ENCODE data around the gene MAPKAPK3.
A peak's percentile ranks its signal among the peaks of the same experiment; 100 is the strongest.

The MAPKAPK3 gene

DNA sequence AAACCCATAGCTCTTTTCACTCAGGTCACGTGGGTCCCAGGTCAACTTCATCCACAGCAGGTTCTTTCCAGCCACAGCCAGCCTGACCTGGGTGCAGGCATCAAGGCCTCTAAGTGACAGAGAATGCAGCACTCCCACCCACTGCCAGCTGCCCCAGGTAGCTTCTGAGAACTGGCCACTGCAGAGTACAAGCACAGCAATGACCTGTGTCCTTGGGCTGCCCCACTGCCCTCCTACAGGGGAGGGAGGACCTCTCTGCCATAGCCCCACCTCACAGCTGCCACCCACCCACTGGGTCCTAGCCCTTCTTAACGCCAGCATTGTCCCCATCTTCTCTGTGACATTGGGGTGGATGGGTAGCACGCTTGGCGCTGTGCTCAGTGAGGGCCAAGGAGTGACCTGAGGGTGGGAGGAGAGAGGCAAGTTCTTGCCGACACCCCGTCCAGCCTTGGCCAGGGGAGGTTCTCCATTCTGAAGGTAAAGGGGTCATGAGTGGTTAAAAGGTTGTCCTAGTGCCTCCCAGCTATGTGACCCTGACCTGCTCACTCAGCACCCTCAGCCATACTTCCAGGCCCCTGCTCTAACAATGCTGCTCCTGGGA, 17.7 kb upstream of the MAPKAPK3 start:
- no peak for DNase-seq (ENCODE audit: low read depth)
- TF ChIP-seq, protein P1, sequence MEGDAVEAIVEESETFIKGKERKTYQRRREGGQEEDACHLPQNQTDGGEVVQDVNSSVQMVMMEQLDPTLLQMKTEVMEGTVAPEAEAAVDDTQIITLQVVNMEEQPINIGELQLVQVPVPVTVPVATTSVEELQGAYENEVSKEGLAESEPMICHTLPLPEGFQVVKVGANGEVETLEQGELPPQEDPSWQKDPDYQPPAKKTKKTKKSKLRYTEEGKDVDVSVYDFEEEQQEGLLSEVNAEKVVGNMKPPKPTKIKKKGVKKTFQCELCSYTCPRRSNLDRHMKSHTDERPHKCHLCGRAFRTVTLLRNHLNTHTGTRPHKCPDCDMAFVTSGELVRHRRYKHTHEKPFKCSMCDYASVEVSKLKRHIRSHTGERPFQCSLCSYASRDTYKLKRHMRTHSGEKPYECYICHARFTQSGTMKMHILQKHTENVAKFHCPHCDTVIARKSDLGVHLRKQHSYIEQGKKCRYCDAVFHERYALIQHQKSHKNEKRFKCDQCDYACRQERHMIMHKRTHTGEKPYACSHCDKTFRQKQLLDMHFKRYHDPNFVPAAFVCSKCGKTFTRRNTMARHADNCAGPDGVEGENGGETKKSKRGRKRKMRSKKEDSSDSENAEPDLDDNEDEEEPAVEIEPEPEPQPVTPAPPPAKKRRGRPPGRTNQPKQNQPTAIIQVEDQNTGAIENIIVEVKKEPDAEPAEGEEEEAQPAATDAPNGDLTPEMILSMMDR (conservative IDR thresholded peaks at IDR 0.05; ENCODE audit: control insufficient read depth, insufficient read depth, low read depth, low read length): no peak

DNA sequence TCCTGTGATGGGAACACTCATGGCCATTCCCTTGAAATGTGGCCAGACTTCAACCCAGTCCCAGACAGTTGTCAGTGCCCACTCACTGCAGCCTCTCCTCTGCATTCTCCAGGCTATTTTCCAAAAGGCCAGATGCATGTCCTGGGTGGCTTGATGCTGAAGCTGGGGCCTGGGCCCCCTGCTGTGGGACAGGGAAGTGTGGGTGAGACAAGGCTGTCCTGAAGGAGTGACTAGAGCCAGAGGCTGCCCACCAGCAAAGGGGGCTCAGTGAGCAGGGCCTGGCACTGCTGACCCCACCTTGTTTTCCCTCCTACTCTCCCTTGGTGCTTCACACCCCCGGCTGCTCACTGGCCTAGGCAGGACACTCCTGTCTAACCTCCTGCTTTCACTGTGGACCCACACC, 17.2 kb upstream of the MAPKAPK3 start:
- no peak for DNase-seq (ENCODE audit: low read depth)
- no peak overlapping the region for H3K4me3 ChIP-seq (ENCODE audit: control insufficient read depth, low read depth, low read length)
- TF ChIP-seq, protein P1 (conservative IDR thresholded peaks at IDR 0.05; ENCODE audit: control insufficient read depth, insufficient read depth, low read depth, low read length): no peak

More for the DNA sequence above, 17.7 kb upstream of the MAPKAPK3 start:
- no peak overlapping the region for H3K4me3 ChIP-seq (ENCODE audit: control insufficient read depth, low read depth, low read length)

DNA sequence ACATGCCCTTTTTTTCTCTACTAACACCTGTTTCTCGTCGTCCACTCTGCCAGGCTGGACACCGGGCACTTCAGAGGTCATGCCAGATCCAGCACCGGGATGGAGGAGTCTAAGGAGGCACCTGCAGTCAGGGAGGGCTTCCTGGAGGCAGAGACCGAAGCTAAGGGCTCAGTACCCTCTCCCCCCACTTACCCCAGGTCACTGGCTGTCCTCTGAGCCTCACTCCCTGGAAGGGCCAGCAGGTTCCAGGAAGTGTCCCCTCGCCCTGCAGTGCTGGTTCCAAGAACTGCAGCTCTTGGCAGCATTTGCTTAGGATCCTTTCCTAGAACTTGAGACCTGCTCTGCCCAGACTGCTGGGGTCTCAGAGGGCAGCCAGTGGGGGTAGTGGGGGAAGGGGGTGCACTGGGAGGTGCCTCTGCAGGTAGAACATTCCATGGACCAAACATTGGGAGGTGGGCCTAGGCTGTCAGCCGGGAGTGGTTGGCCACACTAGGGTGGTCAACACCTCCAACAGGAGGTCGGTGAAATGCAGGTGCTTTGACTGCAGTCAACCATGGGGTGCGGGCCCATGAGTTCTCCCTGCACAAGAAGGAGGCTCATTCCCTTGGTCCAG, 16.7 kb upstream of the MAPKAPK3 start:
- TF ChIP-seq, protein P1 (conservative IDR thresholded peaks at IDR 0.05; ENCODE audit: control insufficient read depth, insufficient read depth, low read depth, low read length): no peak
- H3K4me3 ChIP-seq (ENCODE audit: control insufficient read depth, low read depth, low read length): no peak overlapping the region
- no peak for DNase-seq (ENCODE audit: low read depth)

DNA sequence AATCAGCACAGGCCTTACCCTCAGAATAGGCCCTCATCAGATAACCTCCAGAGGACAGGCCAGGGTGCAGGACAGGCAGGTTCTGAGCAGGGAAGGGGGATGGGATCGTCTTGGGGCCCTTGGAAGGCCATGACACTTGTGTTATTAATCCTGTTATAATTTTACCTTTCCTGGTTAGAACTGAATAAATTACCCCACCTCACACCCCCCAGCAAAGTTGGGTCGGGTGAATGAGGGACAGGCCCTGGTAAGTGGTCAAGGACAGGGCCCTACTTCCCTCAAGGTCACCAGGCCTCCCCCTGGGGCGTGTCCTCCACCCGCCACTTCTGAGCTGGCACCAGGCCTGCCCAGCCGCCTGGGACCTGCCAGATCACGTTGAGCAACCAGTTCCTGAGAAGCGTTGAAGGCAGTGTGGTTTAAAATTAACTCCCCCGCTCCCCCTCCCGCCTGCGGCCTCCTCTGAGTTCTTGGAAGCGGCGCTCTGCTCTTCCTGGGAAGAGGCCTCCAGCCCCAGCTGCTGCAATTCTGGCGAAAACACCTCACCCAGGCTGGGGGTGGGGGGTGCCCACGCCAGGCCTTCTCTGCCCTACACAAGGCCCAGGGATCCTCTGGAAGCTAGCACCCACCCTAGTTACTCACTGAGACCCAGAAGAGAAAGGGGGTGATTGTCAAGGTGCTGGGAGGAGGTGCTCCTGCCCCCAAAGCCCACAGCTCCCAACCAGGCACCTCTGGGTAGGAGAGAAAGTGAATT, 15.9 kb upstream of the MAPKAPK3 start:
- TF ChIP-seq, protein P1 (conservative IDR thresholded peaks at IDR 0.05; ENCODE audit: control insufficient read depth, insufficient read depth, low read depth, low read length): no peak
- H3K4me3 ChIP-seq (ENCODE audit: control insufficient read depth, low read depth, low read length): no peak overlapping the region
- peak; percentile 97 for DNase-seq (ENCODE audit: low read depth)

DNA sequence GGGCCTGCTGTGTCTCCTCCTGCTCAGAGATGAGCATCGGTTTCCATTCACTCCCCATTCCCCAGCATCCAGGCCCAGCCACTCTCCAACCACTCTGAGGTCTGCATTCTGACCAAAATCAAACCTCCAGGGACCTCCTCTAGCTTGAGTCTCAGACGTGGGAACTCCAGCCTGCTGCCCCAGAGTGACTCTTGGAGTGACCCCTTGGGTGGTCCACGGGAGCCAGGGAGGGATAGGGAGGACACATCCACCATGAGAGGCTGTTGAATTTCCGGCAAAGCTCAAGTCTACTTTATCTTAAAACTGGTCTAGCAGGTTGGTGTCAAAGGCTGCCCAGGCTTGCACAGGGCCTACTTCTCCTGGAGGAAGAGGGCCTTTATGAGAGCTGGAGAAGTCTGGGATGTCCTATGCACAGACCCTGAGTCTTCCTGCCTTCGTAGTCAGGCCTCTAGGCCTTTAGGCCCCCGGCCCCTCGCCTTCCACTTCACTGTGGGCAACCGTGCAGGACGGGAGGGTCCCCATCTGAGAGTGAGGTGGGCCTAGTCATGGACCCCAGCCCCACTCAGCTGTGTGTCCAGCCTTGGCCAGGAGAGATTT, 14.3 kb upstream of the MAPKAPK3 start:
- TF ChIP-seq, protein P1 (conservative IDR thresholded peaks at IDR 0.05; ENCODE audit: control insufficient read depth, insufficient read depth, low read depth, low read length): no peak
- no peak overlapping the region for H3K4me3 ChIP-seq (ENCODE audit: control insufficient read depth, low read depth, low read length)
- DNase-seq (ENCODE audit: low read depth): no peak

DNA sequence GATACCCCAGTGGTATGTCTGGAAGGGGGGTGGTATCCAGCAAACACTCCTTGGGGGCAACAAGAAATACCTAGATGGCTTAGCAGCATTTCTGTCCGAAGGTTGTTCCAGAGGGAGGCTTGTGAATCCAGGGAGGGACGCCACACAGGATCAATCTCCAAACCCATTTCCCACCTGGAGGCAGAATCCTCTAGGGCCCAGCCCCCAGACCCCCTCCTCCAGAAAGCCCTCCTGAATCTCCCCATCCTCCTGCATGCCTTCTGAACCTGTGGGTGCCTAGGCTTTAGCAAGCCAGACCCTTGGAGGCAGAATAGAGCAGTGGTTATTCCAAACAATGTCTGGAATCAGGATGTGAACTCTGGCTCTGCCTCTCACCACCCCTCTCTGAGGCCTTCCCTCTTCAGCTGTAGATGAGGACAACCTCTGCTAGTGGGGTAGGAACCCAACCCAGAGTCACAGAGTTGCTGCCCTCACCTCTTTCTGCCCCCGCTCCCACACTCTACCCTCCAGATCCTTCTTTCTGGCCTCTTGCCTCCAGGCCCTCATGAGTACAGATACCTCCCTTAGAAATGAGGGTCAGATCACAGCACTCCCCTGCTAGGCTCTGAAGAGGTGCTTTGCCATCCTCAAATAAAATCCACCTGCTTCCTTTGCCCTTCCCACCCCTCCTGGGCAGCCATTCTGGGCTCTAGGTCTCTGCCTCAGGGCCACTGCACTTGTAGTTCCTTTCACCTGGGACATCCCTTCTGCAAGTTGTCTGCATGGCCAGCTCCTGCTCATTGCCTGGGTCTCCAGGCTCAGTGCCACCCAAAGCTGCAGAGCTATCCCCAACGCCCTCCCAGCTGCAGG, 13.5 kb upstream of the MAPKAPK3 start:
- H3K4me3 ChIP-seq (ENCODE audit: control insufficient read depth, low read depth, low read length): no peak overlapping the region
- TF ChIP-seq, protein P1 (conservative IDR thresholded peaks at IDR 0.05; ENCODE audit: control insufficient read depth, insufficient read depth, low read depth, low read length): no peak
- DNase-seq (ENCODE audit: low read depth): no peak
